Stimulated activated CD8-positive, alpha-beta memory T cell treated with anti-CD3 and anti-CD28 coated beads, Interleukin-12 subunit alpha, Interleukin-12 subunit beta, amount 100 ng/mL, for 24 hours (primary cell): Measurements from ENCODE around the gene SHISA6.

Experiments used
- DNase-seq: peaks from one replicate; pipeline ENCODE4 v3.0.0-alpha.2; 2020; ENCODE audit errors: extremely low read depth

SHISA6 gene

DNA sequence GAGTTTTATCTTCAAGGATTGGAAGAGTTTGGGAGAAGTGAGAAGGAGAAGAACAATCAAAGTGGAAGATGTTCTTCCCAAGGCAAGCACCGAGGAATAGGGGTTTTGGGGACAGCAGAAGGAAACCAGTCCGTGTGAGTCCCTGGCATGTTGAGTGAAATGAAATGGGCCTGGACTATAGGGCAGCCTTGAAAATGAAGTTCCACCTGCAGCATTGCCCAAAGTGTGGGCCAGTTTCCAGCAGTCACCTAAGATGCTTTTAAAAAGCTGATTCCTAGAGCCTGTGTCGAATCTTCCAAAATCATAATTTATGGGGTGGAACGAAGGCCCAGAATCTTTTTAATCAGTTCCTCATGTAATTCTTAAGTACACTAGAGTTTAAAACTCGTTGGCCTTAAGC lies 297.4 kb downstream of the SHISA6 start:
- no peak for DNase-seq

DNA sequence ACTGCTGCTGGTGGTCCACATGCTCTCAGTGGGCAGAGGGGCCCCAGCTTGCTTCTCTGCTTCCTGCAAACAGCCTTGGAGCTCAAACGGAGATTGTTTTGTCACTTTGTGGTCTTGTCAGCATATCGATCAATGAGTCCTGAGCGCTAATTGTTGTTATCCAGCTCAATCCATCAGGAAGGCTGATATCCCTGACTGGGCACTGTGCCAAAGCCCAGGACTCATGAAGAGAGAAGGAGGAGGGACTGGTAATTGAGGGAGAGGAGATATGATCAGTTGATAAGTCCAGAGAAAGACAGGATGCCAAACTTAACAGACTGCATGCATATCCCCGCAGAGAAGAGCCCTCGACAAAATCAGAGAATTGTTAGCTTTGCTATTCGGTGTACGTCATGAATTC lies 298.6 kb downstream of the SHISA6 start:
- no peak for DNase-seq

DNA sequence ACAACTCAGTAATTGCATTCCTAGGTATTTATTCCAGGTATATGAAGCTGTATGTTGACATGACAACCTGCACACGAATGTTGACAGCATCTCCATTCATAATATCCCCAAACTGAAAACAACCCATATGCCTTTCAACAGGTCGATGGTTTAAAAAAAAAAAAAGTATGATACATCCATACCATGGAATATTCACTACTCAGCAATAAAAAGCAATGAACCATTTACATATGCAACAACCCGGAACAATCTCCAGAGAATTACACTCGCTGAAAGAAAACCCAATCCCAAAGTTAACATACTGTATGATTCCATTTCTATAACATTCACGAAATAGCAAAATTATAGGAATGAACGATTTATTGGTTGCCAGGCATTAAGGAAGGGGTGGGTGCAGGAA lies 304.0 kb downstream of the SHISA6 start:
- no peak for DNase-seq

DNA sequence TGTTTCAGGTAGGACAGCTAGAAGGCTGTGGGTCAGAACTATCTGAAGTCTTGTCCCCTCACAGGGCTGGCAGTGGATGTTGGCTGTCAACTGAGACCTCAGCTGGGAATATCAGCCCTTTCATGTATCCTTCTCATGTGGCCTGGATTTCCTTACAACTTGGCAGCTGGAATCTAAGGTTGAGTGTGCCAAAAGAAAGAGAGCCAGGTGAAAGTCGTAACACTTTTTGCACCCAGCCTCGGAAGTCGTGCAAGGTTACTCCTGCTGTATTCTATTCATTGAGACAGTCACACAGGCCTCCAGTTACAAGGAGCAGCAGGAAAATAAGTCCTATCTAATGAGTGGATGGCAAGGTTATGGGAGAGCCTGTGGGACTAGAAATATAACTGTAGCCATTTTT lies 304.7 kb downstream of the SHISA6 start:
- DNase-seq = no peak

DNA sequence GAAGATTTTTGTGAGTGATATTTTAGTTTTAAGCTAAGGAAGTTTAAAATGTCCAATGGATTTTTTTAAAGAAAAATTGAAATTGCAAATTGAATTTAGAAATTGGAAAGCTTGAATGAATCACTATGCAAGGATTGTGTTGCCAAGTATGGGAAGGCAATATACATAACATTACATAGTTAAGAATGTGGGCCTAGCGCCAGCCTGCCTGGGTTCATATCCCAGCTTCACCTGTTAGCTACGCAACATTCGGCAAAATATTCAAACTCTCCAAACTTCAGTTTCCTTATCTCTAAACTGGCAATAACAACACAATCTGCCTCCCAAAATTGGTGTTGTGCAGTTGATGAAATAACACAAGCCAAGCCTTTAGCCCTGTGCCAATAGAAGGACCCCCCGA lies 306.8 kb downstream of the SHISA6 start:
- no peak for DNase-seq

DNA sequence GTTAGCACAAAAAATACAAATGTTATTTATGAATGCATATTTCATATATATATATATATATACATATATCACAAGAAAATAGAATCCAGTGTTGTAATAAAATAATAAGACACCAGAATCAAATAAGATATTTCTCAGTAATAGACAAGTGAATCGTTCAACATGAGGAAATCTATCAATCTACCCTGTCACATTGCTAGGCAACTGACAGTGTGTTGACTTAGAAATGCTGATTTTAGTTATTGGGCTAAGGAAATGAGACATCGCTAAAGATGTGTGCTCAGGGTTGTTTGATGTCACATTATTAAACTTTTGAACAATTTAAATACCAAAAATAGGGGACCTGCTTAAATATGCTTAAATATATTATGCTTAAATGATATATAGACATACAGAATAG lies 307.4 kb downstream of the SHISA6 start:
- DNase-seq = no peak

DNA sequence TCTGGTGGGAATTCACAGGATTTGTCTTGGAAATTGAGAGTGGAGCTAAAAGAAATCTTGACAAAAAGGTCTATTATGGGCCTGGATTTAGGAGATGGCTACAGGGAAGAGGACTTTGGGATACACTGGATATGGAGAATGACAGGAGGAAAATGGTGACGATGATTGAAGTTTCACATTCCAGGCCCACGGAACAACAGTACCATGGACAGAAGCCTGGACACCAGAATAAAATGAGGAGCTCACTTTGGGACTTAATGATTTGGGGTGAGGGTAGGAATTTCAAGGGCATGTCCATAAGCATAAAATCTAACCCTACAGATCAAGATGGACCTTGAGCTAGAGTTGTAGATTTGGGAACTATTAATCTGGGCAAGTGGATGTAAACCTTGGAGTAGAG lies 309.4 kb downstream of the SHISA6 start:
- DNase-seq = no peak

DNA sequence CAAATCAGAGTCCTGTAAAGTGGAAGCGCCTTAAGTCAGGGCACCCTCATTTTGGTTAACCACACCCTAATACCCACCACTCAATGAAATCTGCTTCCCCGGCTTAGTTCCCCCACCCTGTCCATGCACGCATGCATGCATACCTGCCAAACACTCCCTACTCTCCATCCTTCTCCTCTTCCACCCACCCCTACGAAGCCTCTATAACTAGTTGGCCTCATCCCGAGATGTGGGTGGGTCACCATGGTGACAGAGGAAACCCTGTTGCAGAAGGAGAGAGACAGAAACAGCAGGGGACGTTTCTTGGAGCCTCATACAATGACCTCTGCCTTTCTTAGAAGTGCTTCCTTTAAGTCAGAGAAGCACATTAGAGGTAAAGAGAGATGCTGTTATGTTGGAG lies 310.4 kb downstream of the SHISA6 start:
- DNase-seq = no peak

DNA sequence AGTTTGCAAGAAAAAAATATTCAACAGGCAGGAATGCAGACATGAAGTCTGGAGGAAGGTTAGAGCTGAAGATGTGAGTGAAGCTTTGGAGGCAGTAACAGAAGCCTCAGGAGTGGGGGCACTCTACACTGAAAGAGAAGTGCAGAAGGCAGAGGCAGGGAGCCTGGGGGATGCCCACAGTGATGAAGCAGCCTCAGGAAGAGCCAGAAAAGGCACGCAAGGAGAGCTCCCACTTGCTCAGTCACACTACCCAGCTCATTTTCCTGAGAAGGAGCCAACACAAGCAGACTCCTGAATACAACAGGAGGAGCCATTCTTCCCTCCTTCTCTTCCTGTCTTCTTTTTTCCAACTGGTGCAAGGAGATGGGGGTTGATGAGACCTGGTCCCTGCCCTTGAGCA lies 312.1 kb downstream of the SHISA6 start:
- DNase-seq = no peak

DNA sequence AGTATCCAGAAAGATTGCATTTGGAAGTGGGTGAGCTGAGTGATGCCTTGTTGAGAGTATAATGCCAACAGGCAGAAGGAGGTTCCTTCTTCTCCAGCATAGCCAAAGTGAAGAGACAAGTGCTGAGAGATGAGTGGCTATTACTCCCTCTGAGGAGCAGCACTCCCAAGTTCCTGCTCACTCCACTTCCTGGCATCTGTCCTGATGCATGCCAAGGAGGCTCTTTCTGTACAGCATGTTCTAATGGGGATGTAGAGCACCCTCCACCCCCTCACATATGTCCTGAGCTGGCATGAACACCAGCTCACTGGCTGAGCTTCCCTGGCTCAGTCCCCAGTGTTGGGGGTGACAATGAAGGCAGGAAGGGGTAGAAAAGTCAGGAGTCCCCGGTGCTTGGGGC lies 313.0 kb downstream of the SHISA6 start:
- no peak for DNase-seq

DNA sequence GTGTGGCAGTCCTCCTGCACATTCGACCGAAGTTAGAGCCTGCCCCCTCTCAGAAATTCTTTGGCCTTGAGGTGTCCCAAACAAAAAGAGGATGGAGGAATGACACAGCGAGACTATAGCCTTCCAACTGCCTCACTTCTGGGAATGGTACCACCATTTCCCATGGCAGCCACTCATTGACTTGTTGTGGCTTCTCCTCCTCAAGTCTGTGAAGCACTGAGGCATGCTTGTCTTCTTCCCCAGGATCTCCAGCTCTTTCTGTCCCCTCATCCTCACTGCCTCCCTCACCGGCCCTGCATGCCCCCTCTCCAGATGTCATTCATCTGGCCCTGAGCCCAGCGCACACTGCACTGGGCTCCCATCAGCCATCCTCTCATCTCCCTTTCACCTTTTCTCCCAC lies 313.5 kb downstream of the SHISA6 start:
- no peak for DNase-seq

DNA sequence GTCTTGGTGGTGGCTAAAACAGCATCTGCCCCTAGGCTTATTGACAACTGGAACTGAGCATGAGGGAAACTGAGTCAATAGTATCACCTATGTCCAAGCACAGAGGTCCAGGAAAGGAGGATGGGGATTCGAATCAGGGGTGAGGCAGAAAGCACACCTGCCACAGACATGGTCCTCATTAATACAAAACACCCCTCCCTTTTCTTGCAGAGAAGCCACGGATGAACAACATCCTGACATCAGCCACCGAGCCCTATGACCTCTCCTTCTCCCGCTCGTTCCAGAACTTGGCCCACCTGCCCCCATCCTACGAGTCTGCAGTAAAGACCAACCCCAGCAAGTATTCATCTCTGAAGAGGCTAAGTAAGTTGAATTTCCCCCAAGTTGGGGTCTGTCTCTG lies 314.5 kb downstream of the SHISA6 start:
- DNase-seq = no peak

DNA sequence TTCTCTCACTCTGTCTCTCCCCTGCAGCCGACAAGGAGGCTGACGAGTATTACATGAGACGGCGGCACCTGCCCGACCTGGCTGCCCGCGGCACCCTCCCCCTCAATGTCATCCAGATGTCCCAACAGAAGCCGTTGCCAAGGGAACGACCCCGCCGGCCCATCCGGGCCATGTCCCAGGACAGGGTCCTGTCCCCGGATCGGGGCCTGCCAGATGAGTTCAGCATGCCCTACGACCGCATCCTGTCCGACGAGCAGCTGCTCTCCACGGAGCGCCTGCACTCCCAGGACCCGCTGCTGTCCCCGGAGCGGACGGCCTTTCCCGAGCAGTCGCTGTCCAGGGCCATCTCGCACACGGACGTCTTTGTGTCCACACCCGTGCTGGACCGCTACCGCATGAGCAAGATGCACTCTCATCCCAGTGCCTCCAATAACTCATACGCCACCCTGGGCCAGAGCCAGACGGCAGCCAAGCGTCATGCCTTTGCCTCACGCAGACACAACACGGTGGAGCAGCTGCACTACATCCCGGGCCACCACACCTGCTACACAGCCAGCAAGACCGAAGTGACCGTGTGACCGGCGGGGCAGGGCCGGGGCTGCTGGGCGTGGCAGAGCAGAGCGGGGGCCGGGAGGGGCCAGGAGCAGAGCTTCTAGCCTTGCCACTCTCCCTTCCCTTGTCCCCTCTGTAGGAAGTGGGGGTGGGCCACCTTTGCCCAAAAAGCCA lies 316.9 kb downstream of the SHISA6 start:
- no peak for DNase-seq

DNA sequence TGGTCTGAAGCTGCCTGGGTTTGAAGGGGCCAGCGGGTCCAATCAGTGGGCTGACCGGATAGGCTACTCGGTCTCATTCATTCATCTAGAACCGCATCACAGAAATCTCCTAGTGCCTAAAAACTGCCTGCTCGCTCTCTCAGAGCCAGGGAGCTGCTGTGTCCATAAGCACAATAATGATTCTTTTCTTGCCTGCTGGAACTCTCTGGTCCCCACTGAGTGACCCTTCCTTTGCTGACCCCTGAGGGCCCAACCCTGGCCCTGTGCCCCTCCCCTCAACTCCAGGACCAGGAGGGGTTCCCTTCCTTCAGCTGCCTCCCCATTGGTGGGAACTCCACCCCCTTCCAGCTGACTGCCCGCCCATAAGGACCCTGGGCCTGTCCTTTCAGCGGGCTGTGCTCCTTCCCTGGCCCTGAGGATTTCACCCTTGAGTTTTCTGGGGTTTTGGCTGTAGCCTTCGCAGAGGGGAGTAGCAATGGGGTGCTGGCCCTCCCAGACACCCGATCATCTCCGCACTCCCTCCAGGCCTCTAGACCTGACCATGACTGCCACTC lies 317.7 kb downstream of the SHISA6 start:
- no peak for DNase-seq

DNA sequence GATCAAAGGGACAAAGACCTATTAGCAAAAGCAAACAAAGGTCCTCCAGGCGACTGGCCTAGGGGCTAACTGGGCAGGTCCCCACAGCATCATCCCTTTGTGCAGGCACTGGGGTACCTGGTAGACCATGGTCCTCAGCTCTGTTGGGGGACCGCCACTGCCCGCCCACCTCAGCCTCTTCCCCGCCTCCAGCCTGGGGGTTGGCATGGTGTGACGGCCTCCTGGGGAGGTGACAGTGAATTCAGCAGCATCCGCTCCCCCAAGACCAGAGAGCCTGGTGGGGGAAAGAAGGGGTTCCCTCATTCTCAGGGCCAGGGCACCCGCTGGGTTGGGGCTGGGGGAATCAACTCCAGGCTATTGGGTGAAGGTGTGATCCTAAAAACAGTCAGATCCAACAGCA lies 318.6 kb downstream of the SHISA6 start:
- DNase-seq = no peak

DNA sequence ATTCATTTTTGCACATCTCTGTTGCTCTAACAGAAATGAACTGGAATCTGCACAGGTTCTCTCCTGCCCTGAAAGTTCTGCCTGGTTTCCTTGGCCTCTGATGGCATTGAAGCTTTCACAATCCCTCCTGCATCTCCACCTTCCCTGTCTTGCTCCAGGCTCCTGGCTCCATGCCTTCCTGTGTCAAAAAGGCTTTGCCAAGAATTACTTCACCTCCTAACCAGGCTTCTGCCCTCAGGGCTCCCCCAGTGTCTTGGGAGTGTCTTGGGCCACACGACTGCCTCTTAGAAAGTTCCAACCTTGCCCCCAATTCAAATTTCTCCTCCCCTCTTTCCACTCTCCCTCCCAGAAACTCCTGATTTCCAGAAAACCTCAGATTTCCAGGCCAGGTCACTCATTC lies 320.3 kb downstream of the SHISA6 start:
- no peak for DNase-seq

DNA sequence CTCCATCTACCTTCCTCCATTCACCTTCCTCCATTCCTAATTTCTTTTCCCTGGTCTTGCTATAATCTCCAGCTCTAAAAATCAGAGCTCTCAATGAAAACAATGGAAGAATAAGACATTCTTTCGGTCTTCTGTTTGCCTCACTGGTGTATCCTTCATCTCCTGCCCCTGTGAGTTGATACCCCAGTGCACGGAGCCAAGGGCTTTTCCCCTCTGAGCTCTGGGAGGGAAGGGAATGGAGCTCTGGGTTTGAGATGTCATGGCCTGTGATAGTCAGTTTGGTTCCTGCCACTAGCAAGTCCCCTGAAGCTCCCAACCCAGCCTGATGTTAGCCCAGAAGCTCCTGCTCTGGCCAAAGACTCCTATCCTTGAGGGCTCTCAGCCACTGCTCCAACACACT lies 320.7 kb downstream of the SHISA6 start:
- DNase-seq = no peak

DNA sequence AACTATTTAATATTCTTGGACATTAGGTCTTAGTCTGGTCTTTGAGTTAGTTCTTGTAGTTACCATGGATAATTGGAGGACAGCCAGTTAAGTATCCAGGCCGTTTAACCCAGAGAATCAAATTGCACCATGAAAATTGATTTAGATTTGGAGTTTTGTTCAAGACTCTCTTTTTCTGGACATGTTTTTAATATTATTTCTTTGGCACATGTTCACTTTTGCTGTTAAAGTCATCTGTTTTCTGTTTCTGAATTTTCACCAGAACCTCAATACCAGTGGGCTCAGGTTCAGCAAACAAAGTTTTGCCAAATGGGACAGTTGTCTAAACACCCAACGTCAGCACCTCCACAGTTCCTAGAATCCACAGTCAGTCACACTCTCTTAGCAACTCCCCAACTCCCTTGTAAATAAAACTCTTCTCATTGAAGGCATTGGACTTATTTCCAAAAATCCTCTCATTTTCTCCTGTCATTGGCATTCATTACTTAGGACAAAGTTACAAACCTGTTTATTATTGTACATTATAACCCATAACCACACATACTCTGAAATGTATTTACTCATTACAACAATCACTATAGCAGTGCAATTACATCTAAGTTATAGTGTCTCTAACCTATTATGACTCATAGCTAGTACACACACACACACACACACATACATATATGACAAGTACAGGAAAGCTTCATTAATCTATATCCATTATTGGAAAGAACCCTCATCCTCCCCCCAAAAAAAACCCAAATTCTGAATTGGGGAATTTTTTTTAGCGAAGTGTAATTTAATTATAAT lies 323.8 kb downstream of the SHISA6 start:
- no peak for DNase-seq

DNA sequence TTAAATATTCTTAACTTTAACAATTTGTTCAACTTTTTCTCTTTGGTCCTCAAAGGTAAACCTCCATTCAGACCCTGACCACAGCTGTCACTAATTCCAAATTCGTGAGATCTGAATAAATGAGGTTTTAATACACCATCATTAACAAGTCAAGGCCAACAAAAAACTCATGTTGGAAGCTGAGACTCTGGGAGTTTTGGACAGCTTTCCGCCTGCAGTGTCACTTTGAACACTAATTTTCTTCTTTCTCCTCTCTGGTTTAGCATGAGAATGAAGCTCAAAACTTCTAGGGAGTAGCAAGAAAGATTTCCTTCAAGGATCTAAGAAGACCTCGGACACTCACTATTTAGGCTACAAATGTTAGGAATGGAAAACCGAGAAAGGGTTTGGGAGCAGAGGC lies 324.6 kb downstream of the SHISA6 start:
- DNase-seq = no peak

DNA sequence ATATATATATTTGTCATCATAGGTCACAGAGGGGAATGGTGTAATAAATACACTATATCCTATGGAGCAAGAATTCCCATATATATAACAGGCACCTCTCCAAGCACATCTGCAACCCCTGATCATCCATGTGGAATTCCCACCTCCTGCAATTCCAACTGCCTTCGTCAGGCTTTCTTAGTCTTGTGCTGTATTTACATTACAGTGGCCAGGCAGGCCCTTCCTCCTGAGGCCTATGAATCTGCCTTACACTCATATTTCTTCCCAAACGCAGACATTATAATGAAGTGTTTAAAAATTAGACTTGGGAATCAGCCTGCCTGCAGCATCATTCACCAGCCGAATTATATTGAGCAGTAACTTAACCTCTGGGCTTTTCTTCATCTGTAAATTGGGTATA lies 338.0 kb downstream of the SHISA6 start:
- DNase-seq = no peak

DNA sequence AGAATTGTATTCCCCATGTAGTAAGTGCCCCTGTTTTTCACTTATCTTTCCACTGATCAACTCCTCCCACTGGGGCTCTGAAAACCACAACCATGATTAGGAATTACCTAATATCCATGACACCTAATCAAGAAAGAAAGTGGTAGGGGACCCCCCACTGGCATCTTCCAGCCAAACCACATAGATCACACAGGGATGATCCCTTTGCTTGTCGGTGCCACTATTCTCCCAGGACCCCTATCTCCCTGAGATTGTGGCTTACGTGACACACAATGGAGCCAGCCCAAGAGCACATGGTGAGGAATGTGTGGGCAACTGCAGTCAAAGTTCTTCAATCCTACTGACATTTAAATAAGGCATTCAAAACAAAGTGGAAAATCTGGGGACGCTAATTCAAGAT lies 339.7 kb downstream of the SHISA6 start:
- DNase-seq = no peak

DNA sequence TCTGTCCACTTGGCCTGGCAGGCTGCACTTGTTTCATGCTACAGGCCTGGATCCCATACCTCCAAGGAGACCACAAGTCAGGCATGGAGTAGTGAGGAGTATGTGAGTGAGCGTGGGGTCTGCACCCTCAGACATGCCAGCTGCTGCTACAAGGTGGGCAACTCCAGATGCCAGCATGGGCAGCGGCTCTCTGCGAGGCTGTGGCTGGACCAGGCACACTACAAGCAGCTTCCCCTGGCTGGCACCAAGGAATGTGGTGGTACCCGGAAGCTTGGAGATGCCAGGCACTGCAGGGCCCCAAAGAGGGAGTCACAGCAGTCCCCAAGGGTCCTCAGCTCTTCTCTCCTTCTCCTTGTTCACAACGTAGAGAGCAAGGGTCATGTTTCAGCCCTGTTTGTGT lies 341.2 kb downstream of the SHISA6 start:
- no peak for DNase-seq

DNA sequence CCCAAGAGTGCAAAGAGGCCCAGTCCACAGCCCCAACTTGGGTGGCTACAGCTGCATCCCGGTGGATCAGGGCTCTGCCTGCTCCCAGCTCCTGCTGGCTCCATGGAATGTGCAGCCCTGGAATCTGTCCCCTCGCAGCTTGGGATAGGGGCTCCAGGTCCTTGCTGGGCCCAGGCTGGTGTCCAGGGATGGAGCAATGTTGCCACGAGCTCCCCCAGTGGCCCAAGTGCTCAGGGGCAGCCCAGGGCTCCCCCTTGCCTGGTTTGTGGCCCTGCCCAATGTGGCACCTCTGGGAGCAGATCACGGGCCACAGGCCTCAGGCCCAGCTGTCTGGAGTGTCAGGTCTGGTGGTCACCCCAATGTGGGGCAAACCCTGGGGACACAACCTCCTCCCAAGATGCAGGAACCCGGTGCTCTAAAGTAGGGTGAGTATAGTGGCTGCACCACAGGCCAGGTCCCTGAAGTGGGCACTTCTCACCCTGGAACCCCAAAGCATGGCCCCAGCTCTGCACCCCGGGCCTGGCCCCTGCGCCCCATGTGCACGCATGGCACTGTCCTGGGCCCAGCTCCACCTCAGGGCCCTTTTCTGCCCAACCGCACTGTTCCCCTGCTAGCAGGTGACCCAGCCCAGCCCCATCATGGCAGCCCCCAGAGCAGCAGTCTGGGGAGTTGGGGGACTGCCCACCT lies 342.4 kb downstream of the SHISA6 start:
- DNase-seq = no peak
